A549 (cell line): ENCODE measurements around the gene DSTN.

Experiments
- KDM1A ChIP-seq: fragments of 200-600 bp; sonication (generic); IDR thresholded peaks from 2 replicates; pipeline ENCODE4 v1.6.1; 2016; ENCODE audit warnings: low read depth, mild to moderate bottlenecking
- POLR2A ChIP-seq: IDR thresholded peaks from 2 replicates; pipeline ENCODE4 v1.6.1; 2012; ENCODE audit warnings: mild to moderate bottlenecking, low read length
- RFX5 ChIP-seq: fragments of 450-650 bp; IDR thresholded peaks from 2 replicates; pipeline ENCODE4 v1.7.1; 2014; ENCODE audit warnings: antibody characterized with exemption, mild to moderate bottlenecking, moderate library complexity
- SMC3 ChIP-seq: fragments of >200 bp; sonication (Bioruptor Twin); formaldehyde crosslinking; IDR thresholded peaks from 3 replicates; pipeline ENCODE4 v1.6.1; 2018; ENCODE audit warnings: inconsistent platforms
- USF2 ChIP-seq: fragments of 450-650 bp; IDR thresholded peaks from 2 replicates; pipeline ENCODE4 v1.6.1; 2014; ENCODE audit warnings: antibody characterized with exemption
- TF ChIP-seq, protein P1 (sequence below): fragments of >200 bp; sonication (Bioruptor Twin); formaldehyde crosslinking; IDR thresholded peaks from 3 replicates; pipeline ENCODE4 v1.5.1; 2016

DNA sequence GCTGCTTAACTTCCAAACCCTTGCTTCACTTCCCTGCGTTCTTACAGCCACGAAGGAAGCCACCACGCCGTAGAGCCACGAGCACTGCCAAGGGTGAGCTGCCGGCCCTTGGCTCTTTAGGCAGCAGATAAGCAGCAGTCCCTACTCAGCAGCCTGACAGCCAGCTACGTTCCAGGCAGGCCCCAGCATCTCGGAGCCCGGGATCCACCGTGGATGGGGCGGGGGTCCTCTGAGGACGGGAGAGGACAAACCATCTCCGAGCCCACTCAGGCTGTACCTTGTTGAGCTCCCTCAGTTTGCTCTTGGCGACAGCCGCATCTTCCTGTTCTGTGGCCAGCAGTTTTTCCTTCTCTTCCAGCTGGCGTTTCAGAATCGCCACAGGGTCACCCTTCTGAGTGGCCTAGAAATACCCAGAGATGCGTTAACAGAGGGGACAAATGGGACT, 71.7 kb downstream of the DSTN start:
- TF ChIP-seq SMC3 (no peak), KDM1A (no peak), USF2 (no peak), RFX5 (no peak), POLR2A (no peak)
- TF ChIP-seq, protein P1, sequence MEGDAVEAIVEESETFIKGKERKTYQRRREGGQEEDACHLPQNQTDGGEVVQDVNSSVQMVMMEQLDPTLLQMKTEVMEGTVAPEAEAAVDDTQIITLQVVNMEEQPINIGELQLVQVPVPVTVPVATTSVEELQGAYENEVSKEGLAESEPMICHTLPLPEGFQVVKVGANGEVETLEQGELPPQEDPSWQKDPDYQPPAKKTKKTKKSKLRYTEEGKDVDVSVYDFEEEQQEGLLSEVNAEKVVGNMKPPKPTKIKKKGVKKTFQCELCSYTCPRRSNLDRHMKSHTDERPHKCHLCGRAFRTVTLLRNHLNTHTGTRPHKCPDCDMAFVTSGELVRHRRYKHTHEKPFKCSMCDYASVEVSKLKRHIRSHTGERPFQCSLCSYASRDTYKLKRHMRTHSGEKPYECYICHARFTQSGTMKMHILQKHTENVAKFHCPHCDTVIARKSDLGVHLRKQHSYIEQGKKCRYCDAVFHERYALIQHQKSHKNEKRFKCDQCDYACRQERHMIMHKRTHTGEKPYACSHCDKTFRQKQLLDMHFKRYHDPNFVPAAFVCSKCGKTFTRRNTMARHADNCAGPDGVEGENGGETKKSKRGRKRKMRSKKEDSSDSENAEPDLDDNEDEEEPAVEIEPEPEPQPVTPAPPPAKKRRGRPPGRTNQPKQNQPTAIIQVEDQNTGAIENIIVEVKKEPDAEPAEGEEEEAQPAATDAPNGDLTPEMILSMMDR: no peak
